HG03432 (cell line): Measurements from ENCODE around the gene TGM1.

ENCODE experiments used
- ATAC-seq: cut with Tn5 transposase; IDR thresholded peaks from one replicate; pipeline ENCODE4 v1.9.1; 2021; ENCODE audit warnings: mild to moderate bottlenecking, moderate library complexity; ENCODE audit not compliant: unreplicated experiment

TGM1 gene

GRCh38 chr14:24271134-24271833 lies 8.3 kb upstream of the TGM1 start, which contains the start of gene RABGGTA:
Gene RABGGTA (minus strand): TSS chr14:24271597. CDS start chr14:24271115, 482 bp downstream.
- ATAC-seq = peak; percentile 91

- peak; percentile 1 for ATAC-seq
These were observed 7.7 kb upstream of the TGM1 start for GRCh38 chr14:24270537-24271133.

- no peak for ATAC-seq
These were observed 7.0 kb upstream of the TGM1 start for GRCh38 chr14:24269910-24270536.

GRCh38 chr14:24269368-24269767 lies 6.4 kb upstream of the TGM1 start:
- ATAC-seq = no peak

GRCh38 chr14:24268225-24268624 lies 5.2 kb upstream of the TGM1 start:
- no peak for ATAC-seq

GRCh38 chr14:24267516-24267915 lies 4.5 kb upstream of the TGM1 start:
- ATAC-seq = no peak

- ATAC-seq = no peak
These were observed 3.6 kb upstream of the TGM1 start for GRCh38 chr14:24266344-24267244.

GRCh38 chr14:24264298-24264697 lies 1.3 kb upstream of the TGM1 start:
- ATAC-seq = no peak

GRCh38 chr14:24263848-24264247 lies 871 bp upstream of the TGM1 start:
- ATAC-seq = no peak

GRCh38 chr14:24261969-24262327 lies 1.0 kb downstream of the TGM1 start:
- ATAC-seq = no peak

GRCh38 chr14:24261256-24261968 lies 1.6 kb downstream of the TGM1 start:
- no peak for ATAC-seq

GRCh38 chr14:24260780-24261157 lies 2.2 kb downstream of the TGM1 start:
- no peak for ATAC-seq

GRCh38 chr14:24260026-24260779 lies 2.8 kb downstream of the TGM1 start:
- ATAC-seq = no peak

GRCh38 chr14:24259282-24260025 lies 3.5 kb downstream of the TGM1 start:
- ATAC-seq = no peak

GRCh38 chr14:24258548-24259265 lies 4.3 kb downstream of the TGM1 start:
- ATAC-seq = no peak

- no peak for ATAC-seq
These were observed 4.9 kb downstream of the TGM1 start for GRCh38 chr14:24258119-24258518.

- ATAC-seq = no peak
These were observed 6.0 kb downstream of the TGM1 start for GRCh38 chr14:24256960-24257359.

- ATAC-seq = no peak
These were observed 6.9 kb downstream of the TGM1 start for GRCh38 chr14:24255931-24256711.
